Parathyroid adenoma (tissue), 2 donors: ENCODE results near the gene SLC12A7.

Experiments used
- H2AFZ ChIP-seq: fragments of 300-600 bp; sonication (generic); one replicate; pipeline ENCODE4 v1.7.0; 2017; ENCODE audit warnings: antibody characterized with exemption, mild to moderate bottlenecking
- H3K27ac ChIP-seq: fragments of 300-600 bp; sonication (generic); one replicate; pipeline ENCODE4 v1.7.0; 2017
- H3K27me3 ChIP-seq: fragments of 300-600 bp; sonication (generic); one replicate; pipeline ENCODE4 v1.7.0; 2017; ENCODE audit warnings: low read length; ENCODE audit not compliant: control insufficient read depth, insufficient read depth
- H3K36me3 ChIP-seq: fragments of 300-600 bp; sonication (generic); one replicate; pipeline ENCODE4 v1.7.0; 2017; ENCODE audit warnings: low read length; ENCODE audit not compliant: control insufficient read depth, insufficient read depth
- H3K4me1 ChIP-seq: fragments of 300-600 bp; sonication (generic); one replicate; pipeline ENCODE4 v1.7.0; 2017; ENCODE audit warnings: control low read depth
- H3K4me2 ChIP-seq: fragments of 300-600 bp; sonication (generic); one replicate; pipeline ENCODE4 v1.7.0; 2017; ENCODE audit warnings: low read length
- H3K4me3 ChIP-seq: fragments of 300-600 bp; sonication (generic); one replicate; pipeline ENCODE4 v1.7.0; 2017; ENCODE audit warnings: low read depth, low read length
- H3K79me2 ChIP-seq: fragments of 300-600 bp; sonication (generic); one replicate; pipeline ENCODE4 v1.7.0; 2017; ENCODE audit warnings: control low read depth
- H3K9ac ChIP-seq: fragments of 300-600 bp; sonication (generic); one replicate; pipeline ENCODE4 v1.7.0; 2017; ENCODE audit warnings: mild to moderate bottlenecking
- H3K9me3 ChIP-seq: fragments of 300-600 bp; sonication (generic); one replicate; pipeline ENCODE4 v1.7.0; 2017; ENCODE audit warnings: low read length; ENCODE audit not compliant: control insufficient read depth
- TF ChIP-seq, protein P1 (sequence below): fragments of 300-600 bp; sonication (generic); IDR thresholded peaks from one replicate; pipeline ENCODE4 v1.7.0; 2017; ENCODE audit warnings: antibody characterized with exemption, mild to moderate bottlenecking
- donor health status: primary hyperparathyroidism.

SLC12A7 gene

DNA sequence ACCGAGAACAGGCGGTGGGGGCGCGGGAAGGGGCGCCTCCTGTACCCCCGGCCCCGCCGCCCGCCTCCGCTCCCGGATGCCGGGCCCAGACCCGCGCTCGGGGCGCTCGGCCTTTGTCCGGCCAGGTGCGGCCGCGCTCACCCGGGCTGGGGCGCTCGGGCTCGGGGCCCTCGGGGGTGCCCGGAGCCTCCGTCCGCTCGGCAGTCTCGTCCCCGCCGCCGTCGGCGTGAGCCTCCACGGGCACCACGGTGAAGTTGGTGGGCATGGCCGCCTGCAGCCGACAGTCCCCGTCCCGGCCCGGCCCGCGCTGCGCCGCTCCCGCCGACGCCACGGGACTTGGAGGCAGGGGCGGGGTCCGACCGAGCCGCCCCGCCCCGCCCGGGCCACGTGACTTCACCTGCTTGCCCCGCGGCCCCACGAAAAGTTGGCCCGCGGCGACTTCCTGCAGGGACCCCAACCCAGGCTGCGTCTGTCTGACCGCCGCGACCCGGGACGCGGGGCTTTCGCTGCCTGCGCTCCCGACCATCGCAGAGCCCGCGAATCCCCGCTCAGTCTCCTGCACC is at the start of gene SLC12A7:
TSS of gene SLC12A7 (minus strand) at position 337 of the 563 bp plus-strand sequence. CDS start at position 265, 72 bp downstream.
- TF ChIP-seq, protein P1, sequence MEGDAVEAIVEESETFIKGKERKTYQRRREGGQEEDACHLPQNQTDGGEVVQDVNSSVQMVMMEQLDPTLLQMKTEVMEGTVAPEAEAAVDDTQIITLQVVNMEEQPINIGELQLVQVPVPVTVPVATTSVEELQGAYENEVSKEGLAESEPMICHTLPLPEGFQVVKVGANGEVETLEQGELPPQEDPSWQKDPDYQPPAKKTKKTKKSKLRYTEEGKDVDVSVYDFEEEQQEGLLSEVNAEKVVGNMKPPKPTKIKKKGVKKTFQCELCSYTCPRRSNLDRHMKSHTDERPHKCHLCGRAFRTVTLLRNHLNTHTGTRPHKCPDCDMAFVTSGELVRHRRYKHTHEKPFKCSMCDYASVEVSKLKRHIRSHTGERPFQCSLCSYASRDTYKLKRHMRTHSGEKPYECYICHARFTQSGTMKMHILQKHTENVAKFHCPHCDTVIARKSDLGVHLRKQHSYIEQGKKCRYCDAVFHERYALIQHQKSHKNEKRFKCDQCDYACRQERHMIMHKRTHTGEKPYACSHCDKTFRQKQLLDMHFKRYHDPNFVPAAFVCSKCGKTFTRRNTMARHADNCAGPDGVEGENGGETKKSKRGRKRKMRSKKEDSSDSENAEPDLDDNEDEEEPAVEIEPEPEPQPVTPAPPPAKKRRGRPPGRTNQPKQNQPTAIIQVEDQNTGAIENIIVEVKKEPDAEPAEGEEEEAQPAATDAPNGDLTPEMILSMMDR: no peak
- Histone ChIP-seq H3K4me1 (no peaks in the 10 kb centered on the region), H3K4me3 (peak within 1 kb of the TSS; percentile 70), H2AFZ (peak within 1 kb of the TSS; percentile 79), H3K79me2 (peaks cover 7% of the 10 kb centered on the region), H3K4me2 (peak within 1 kb of the TSS; percentile 87), H3K27me3 (no peaks in the 10 kb centered on the region), H3K9me3 (no peaks in the 10 kb centered on the region), H3K9ac (peak within 1 kb of the TSS; percentile 59), H3K36me3 (no peaks in the 10 kb centered on the region), H3K27ac (peak within 1 kb of the TSS; percentile 2)

DNA sequence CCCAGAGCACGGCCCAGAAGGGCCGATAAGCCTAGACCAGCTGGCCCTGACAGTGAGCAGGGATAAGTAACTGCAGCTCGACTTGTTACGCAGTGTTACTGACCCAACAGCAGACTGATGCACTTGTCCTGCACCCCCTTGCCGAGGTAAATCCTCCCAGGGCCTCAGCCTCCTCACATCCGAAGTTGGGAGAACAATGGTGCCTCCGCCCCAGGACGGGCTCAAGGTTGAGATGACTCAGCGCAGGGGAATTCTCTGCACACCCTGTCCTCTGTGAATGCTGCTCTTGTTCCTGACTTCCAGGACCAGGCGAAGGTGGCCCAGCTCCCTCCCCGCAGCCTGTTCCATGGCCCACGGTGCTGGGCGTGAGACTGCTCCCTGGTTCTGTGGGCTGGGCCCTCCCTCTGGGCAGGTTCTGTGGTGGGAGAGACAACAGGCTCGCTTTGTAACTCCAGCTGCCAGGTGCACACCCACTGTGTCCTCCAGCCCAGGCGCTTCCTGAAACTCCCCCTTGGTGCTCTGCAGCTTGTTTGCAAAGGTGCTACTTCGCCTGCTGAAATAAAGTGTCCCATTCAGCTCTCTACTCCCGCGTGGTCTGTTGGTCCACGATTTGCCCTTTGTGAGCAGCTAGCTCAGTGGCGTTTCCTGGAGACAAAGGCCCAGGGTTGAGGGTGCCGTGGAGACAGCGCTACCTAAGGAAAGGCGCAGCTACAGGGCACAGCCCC is 49.4 kb upstream of the SLC12A7 start:
- TF ChIP-seq, protein P1: no peak
- Histone ChIP-seq H3K36me3 (no peaks in the 10 kb centered on the region), H3K4me3 (no peak overlapping the region), H3K79me2 (no peaks in the 10 kb centered on the region), H3K9me3 (no peaks in the 10 kb centered on the region), H3K4me1 (peaks cover 8% of the 10 kb centered on the region), H3K4me2 (no peak overlapping the region), H3K9ac (no peak overlapping the region), H3K27ac (no peak overlapping the region), H2AFZ (no peak overlapping the region), H3K27me3 (peaks cover 9% of the 10 kb centered on the region)

DNA sequence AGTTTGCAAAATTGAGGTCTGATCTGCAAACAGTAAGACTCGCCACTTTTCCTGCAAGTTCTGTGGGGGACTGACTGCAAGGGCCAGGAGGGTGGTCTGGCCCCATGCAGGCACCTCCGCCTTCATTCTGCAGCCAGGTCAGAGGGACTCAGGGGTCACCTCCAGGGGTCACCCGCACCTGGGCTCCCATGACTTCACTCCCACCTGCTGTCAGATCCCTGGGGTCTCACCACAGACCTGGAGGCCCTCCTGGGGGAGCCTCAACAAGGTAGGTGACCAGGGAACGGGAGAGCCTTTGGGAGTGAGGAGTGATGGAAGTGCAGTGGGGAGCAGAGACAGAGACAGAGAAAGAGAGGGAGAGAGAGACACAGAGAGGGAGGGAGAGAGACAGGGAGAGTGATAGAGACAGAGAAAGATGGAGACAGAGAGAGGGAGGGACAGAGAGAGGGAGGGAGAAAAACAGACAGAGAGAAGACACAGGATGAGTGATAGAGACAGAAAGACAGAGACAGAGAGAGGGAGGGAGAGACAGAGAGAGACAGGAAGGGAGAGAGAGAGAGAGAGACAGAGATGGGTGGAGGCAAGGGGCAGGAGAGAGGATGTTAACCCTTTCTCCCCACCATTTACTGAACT is 48.0 kb upstream of the SLC12A7 start:
- no peak overlapping the region for H3K4me3 ChIP-seq
- H3K27ac ChIP-seq: no peak overlapping the region
- no peak overlapping the region for H3K4me2 ChIP-seq
- H2AFZ ChIP-seq: no peak overlapping the region
- no peaks in the 10 kb centered on the region for H3K9me3 ChIP-seq
- TF ChIP-seq, protein P1: no peak
- H3K79me2 ChIP-seq: no peaks in the 10 kb centered on the region
- H3K36me3 ChIP-seq: no peaks in the 10 kb centered on the region
- peaks cover 8% of the 10 kb centered on the region for H3K27me3 ChIP-seq
- H3K4me1 ChIP-seq: peaks cover 2% of the 10 kb centered on the region
- H3K9ac ChIP-seq: no peak overlapping the region

- Histone ChIP-seq H2AFZ (no peak overlapping the region), H3K4me2 (no peak overlapping the region), H3K4me3 (no peak overlapping the region), H3K27ac (no peak overlapping the region), H3K79me2 (no peaks in the 10 kb centered on the region), H3K9ac (no peak overlapping the region), H3K4me1 (no peaks in the 10 kb centered on the region), H3K27me3 (peaks cover 8% of the 10 kb centered on the region), H3K9me3 (no peaks in the 10 kb centered on the region), H3K36me3 (no peaks in the 10 kb centered on the region)
- TF ChIP-seq, protein P1: no peak
Observed at GRCh38 chr5:1159341-1159675, 47.4 kb upstream of the SLC12A7 start.
